ENCODE data around the gene TIAM2. TPM values are rescaled to one million over a fixed set of nuclear protein-coding genes. Genes with fewer than 3 reads are reported as not detected.

The TIAM2 gene
- 4.4 and 5.3 TPM in 2 replicates for total RNA-seq

DNA sequence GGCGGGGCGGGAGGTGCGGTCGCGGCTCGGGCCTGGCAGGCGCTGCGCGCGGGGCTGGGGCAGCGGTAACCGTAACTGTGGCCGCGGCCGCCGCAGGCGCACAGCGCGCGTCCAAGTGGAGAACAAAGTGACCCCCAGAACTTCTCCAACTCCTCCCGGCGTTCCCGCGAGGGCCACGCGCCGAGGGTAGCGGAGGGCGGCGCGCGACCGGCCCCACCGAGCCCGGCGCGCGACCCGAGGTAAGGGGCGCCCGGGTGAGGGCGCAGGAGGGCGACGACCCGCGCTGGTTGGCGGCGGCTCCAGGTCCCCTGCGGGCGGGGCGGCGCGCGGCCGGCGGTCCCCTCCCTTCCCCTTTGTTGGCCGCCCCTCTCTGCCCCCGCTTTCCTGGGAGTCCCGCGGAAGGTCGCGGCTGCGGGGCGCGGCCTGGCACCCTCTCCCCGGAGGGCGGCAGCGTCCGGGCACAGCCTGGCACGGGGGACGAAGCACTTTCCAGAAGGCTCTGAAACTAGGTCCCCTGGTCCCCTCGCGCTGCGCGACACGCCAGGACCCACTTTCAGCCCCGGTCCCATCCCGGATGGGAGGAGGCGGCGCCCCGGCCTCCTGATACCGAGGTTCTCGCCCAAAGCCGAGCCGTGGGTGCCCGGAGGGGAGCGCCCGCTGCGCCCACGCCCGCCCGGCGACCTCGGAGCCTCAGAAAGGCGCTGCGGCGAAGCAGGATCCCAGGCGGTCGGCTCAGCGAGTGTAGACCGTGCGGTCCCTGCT lies at the start of gene TIAM2:
TSS of gene TIAM2 (plus strand) at position 62 of the 762 bp plus-strand sequence. CDS start 133,909 bp downstream, outside the sequence.

DNA sequence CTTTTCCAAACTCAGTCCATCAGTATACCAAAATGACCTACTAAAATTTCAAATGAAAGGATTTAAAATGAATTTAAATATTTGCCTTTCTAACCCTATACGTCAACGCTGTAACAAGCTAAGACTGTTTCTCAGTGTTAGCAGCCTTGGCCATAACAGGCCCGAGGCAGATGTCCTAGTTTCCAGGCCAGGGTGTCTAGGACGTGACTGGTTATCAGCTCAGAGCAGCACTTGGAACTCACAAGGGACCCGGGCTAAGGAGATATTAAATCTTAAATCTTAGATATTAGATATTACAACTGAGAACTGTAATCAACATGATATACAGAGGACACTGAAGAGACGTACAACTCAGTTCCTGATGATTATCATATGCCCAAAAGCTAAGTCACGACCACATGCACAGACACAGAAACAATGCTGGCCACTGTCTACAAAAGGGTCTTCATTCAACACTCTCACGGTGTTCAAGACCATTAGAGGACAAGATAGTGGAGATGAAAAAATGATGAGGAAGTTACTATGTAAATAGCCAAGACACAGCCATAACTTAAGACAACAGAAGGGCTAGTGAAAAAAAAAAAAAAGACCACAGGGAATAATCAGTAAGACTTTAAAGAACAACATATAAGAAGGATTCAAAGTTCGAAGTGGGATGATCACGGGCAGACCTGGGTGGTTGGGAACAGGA lies 268.4 kb downstream of the TIAM2 start, which contains the start of gene CLDN20:
TSS of gene CLDN20 (plus strand) at position 641 of the 691 bp plus-strand sequence. CDS start 11,707 bp downstream, outside the sequence.

Measured in placental pericyte (primary cell).